Measurements from ENCODE around the gene PIMREG.

DNA sequence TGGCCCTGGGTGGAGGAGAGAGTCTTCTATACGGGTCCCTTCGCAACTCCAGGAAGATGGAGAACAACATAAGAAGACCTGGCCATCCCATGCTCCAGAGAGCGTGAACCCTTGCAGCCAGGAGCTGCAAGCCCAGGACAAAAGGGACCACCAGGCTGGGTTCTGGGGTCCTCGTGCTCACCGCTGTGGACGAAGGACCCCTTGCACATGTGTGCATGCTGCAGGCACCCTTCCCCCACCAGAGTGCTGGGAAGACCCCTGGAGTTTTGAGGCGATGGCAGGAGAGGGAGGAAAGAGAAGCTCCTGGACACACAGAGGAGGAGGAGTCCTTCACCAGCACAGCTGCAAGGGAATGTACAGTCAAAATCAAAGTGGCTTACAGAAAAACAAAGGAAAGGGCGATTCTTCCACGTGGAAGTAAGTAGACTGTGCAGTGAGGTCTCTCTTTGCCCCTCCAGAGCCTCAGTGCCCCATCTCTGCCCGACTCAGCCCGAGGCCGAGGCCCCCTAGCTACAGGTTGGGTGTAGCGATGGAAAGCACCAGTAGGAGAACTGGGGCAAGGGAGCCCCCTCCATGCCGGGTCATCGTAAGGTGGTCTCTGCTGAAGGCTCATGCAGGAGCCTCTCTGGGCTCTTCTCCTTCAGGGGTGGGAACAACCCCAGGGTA is 51.3 kb downstream of the PIMREG start:
- TF ChIP-seq, protein P1, sequence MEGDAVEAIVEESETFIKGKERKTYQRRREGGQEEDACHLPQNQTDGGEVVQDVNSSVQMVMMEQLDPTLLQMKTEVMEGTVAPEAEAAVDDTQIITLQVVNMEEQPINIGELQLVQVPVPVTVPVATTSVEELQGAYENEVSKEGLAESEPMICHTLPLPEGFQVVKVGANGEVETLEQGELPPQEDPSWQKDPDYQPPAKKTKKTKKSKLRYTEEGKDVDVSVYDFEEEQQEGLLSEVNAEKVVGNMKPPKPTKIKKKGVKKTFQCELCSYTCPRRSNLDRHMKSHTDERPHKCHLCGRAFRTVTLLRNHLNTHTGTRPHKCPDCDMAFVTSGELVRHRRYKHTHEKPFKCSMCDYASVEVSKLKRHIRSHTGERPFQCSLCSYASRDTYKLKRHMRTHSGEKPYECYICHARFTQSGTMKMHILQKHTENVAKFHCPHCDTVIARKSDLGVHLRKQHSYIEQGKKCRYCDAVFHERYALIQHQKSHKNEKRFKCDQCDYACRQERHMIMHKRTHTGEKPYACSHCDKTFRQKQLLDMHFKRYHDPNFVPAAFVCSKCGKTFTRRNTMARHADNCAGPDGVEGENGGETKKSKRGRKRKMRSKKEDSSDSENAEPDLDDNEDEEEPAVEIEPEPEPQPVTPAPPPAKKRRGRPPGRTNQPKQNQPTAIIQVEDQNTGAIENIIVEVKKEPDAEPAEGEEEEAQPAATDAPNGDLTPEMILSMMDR (IDR thresholded peaks at IDR 0.05), result no peak
- no peak for TF ChIP-seq POLR2A (IDR thresholded peaks at IDR 0.05)
